ENCODE measurements around the gene MPZL1. TPM values are rescaled to one million over a fixed set of nuclear protein-coding genes. Genes with fewer than 3 reads are reported as not detected.

The MPZL1 gene
- total RNA-seq, 4 donors from 2014 or later: 9.2 to 15.7 (median 11.7) TPM

DNA sequence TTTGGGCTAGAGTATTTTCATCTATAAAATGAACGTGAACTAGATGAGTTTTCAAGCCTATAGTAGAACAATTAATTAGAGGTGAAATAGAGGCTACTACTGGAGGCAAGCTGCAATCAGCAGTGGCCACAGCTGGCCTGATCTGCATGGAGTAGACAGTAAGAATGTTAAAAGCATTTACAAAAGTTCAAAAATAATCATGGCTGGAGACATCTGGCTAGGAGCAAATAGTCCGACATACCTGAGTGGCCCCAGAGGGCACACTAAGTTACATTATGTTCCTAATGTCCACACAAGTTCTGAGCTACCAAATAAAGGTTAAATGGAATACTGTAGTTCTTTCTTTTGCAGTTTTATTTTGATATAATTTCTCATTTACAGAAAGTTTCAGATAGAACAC, 28.0 kb downstream of the MPZL1 start:
- Histone ChIP-seq H3K4me3 (no peak overlapping the region), H3K36me3 (no peaks in the 10 kb centered on the region), H3K9me3 (no peaks in the 10 kb centered on the region), H3K4me1 (peaks cover 16 to 36% of the 10 kb centered on the region in 2 donors), H3K27ac (no peak overlapping the region), H3K27me3 (no peaks in the 10 kb centered on the region)
- DNase-seq (no peak), ATAC-seq (no peak)
- in situ Hi-C loops (cut with MboI; ENCODE audit: low sequenced_read_pairs in 4 of 4): no loop called here
- no peak for TF ChIP-seq POLR2A (IDR thresholded peaks at IDR 0.05)
- TF ChIP-seq, protein P1, sequence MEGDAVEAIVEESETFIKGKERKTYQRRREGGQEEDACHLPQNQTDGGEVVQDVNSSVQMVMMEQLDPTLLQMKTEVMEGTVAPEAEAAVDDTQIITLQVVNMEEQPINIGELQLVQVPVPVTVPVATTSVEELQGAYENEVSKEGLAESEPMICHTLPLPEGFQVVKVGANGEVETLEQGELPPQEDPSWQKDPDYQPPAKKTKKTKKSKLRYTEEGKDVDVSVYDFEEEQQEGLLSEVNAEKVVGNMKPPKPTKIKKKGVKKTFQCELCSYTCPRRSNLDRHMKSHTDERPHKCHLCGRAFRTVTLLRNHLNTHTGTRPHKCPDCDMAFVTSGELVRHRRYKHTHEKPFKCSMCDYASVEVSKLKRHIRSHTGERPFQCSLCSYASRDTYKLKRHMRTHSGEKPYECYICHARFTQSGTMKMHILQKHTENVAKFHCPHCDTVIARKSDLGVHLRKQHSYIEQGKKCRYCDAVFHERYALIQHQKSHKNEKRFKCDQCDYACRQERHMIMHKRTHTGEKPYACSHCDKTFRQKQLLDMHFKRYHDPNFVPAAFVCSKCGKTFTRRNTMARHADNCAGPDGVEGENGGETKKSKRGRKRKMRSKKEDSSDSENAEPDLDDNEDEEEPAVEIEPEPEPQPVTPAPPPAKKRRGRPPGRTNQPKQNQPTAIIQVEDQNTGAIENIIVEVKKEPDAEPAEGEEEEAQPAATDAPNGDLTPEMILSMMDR (IDR thresholded peaks at IDR 0.05 in 4 of 5, conservative IDR thresholded peaks at IDR 0.05 in 1 of 5): no peak
- intact Hi-C loops (cut with DNase I; ENCODE audit: low total_unique reads): no loop called here

DNA sequence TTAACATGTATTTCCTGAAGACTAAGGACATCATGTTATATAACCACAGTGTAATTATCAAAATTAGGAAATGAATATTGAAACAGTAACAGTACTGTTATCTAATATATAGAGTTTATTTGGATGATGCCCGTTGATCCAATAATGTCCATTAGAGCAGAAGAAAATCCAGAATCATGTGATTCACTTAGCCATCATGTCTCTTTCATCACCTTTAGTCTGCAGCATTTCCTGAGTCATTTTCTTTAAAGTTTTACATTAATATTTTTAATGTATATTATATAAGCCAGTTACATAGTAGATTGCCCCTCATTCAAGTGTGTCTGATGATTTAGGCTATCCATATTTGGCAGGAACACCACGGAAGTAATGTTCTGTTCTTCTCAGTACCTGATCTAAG, 28.9 kb downstream of the MPZL1 start:
- no peaks in the 10 kb centered on the region for H3K9me3 ChIP-seq
- H3K36me3 ChIP-seq: no peaks in the 10 kb centered on the region
- no peak overlapping the region for H3K27ac ChIP-seq
- TF ChIP-seq, protein P1 (IDR thresholded peaks at IDR 0.05 in 4 of 5, conservative IDR thresholded peaks at IDR 0.05 in 1 of 5): no peak
- TF ChIP-seq POLR2A (IDR thresholded peaks at IDR 0.05): no peak
- H3K27me3 ChIP-seq: no peaks in the 10 kb centered on the region
- DNase-seq (no peak), ATAC-seq (no peak)
- in situ Hi-C loops (cut with MboI; ENCODE audit: low sequenced_read_pairs in 4 of 4) (no loop called here), intact Hi-C loops (cut with DNase I; ENCODE audit: low total_unique reads) (no loop called here)
- H3K4me3 ChIP-seq: no peak overlapping the region
- H3K4me1 ChIP-seq: peaks cover 18 to 36% of the 10 kb centered on the region in 2 donors

DNA sequence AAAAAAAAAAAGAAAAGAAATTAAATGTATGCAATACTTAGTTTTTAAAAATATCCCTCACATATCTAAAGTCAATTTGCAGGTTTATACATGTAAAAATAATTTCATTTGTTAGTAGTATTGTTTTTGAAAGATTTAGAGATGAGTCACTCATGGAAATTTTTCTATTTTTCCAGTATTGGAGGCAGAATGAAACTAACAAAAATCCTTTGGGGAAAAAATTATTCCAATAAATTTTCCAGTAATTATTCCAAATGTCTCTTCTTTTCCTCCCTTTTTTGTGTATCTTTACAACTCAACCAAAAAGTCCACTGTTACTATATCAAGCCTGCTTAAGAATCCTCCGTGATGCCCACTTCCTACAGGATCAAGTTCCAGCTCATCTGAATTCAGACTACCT, 29.9 kb downstream of the MPZL1 start:
- Histone ChIP-seq H3K27ac (no peak overlapping the region), H3K27me3 (no peaks in the 10 kb centered on the region), H3K4me1 (peaks cover 20 to 36% of the 10 kb centered on the region in 2 donors), H3K36me3 (no peaks in the 10 kb centered on the region), H3K4me3 (no peak overlapping the region), H3K9me3 (no peaks in the 10 kb centered on the region)
- DNase-seq: no peak
- TF ChIP-seq, protein P1 (IDR thresholded peaks at IDR 0.05 in 4 of 5, conservative IDR thresholded peaks at IDR 0.05 in 1 of 5): no peak
- TF ChIP-seq POLR2A (IDR thresholded peaks at IDR 0.05): no peak
- intact Hi-C loops (cut with DNase I; ENCODE audit: low total_unique reads): no loop called here
- in situ Hi-C loops (cut with MboI; ENCODE audit: low sequenced_read_pairs in 4 of 4): no loop called here
- ATAC-seq: no peak

DNA sequence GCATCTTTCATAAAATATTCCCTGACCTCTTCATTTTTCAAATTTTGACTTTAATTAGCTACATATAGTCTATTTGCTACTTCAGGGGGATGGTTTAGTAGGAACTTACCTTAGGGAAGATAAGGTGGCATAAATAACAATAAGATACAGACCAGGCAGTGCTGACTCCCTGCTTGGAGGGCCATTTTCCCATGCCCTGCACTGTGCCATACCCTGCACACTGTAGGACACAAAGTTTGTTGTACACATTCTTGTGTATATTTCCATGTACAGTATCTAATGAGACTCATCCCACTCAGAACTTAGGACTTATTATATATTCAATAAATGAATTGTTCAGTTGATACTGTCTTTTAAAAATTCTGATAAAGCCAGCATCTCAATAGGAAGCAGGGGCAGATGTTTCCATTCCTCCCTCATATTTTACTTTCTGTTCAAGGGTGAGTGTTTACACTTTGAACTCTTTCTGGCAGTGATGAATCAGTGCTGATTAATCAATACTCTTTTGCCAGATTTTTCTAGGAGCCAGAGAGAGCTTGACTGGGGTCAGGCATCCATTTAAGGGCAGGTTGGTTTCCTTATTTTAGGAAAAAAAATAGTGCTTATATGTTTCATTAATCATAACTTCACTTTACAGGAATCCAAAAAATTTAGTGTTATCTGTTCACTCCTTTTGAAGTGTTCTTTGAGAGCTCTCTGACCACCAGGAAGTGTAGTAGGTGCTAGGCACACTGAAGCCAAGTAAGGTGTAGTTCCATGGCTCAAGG, 30.6 kb downstream of the MPZL1 start:
- in situ Hi-C loops (cut with MboI; ENCODE audit: low sequenced_read_pairs in 4 of 4) (no loop called here), intact Hi-C loops (cut with DNase I; ENCODE audit: low total_unique reads) (no loop called here)
- TF ChIP-seq, protein P1 (IDR thresholded peaks at IDR 0.05 in 4 of 5, conservative IDR thresholded peaks at IDR 0.05 in 1 of 5): no peak
- TF ChIP-seq POLR2A (IDR thresholded peaks at IDR 0.05): no peak
- ATAC-seq (no peak), DNase-seq (no peak)
- peaks cover 24 to 36% of the 10 kb centered on the region in 2 donors for H3K4me1 ChIP-seq
- no peaks in the 10 kb centered on the region for H3K9me3 ChIP-seq
- no peak overlapping the region for H3K27ac ChIP-seq
- no peak overlapping the region for H3K4me3 ChIP-seq
- H3K27me3 ChIP-seq: no peaks in the 10 kb centered on the region
- H3K36me3 ChIP-seq: no peaks in the 10 kb centered on the region

Data from gastrocnemius medialis (tissue), 4 donors.